HepG2 (cell line): ENCODE results near the gene EXOC3. TPM values are rescaled to one million over a fixed set of nuclear protein-coding genes. Genes with fewer than 3 reads are reported as not detected.

Experiments used
- MAF1 ChIP-seq: sonication (generic); formaldehyde crosslinking; IDR thresholded peaks from 2 replicates; pipeline ENCODE4 v1.5.0; 2020; ENCODE audit warnings: missing genetic modification reagents, borderline replicate concordance
- MTA1 ChIP-seq: sonication (generic); formaldehyde crosslinking; IDR thresholded peaks from 2 replicates; pipeline ENCODE4 v1.4.0; 2020; ENCODE audit warnings: missing genetic modification reagents, mild to moderate bottlenecking, borderline replicate concordance
- SPEN ChIP-seq: sonication (generic); formaldehyde crosslinking; IDR thresholded peaks from 2 replicates; pipeline ENCODE4 v1.5.1; 2020; ENCODE audit warnings: low read depth, mild to moderate bottlenecking, missing genetic modification reagents
- TCF12 ChIP-seq, 2 experiments: fragments of 450-650 bp in 1 of 2; sonication (generic) in 1 of 2; formaldehyde crosslinking in 1 of 2; IDR thresholded peaks; 2 replicates each; pipeline versions ENCODE4 v1.6.1 to v1.8.0; 2017 to 2022; ENCODE audit warnings: antibody characterized with exemption in 1 of 2, mild to moderate bottlenecking in 1 of 2, missing genetic modification reagents in 1 of 2, moderate library complexity in 1 of 2
- THAP11 ChIP-seq: IDR thresholded peaks from 2 replicates; pipeline ENCODE4 v1.6.1; 2016; ENCODE audit warnings: missing biosample characterization, missing genetic modification reagents
- ZBTB7B ChIP-seq: sonication (generic); formaldehyde crosslinking; IDR thresholded peaks from 2 replicates; pipeline ENCODE4 v1.4.0; 2020; ENCODE audit warnings: missing genetic modification reagents
- ZFX ChIP-seq: sonication (generic); formaldehyde crosslinking; IDR thresholded peaks from 2 replicates; pipeline ENCODE4 v1.4.0; 2020; ENCODE audit warnings: mild to moderate bottlenecking, low read depth, missing genetic modification reagents, moderate library complexity
- ZNF235 ChIP-seq: sonication (generic); formaldehyde crosslinking; IDR thresholded peaks from 2 replicates; pipeline ENCODE4 v1.8.1; 2023; ENCODE audit warnings: mild to moderate bottlenecking, missing genetic modification reagents, borderline replicate concordance
- ZNF781 ChIP-seq: sonication (generic); formaldehyde crosslinking; IDR thresholded peaks from 2 replicates; pipeline ENCODE4 v1.5.1; 2020; ENCODE audit warnings: borderline replicate concordance, mild to moderate bottlenecking, missing genetic modification reagents; ENCODE audit errors: not compliant biosample characterization
- polyA plus RNA-seq, 8 experiments: library from polyadenylated mRNA; depleted of rRNA in 3 of 8; stranded (reverse) in 7 of 8; unstranded in 1 of 8; fragments of >200 nt; fragmentation: Illumina TruSeq in 4 of 8; extraction: Trizol in 4 of 8; gene quantifications; 2 replicates each; pipeline versions ENCODE4 v1.2.1 to v1.2.3, GENCODE V29; 2011 to 2016; ENCODE audit warnings: low read depth in 4 of 8, missing spikeins in 1 of 8, mixed read lengths in 1 of 8; ENCODE audit not compliant: insufficient read depth in 1 of 8
- total RNA-seq, 5 experiments: library from RNA; depleted of rRNA; stranded (reverse); fragments of >200 nt; fragmentation: Illumina TruSeq; extraction: Trizol; gene quantifications; 2 replicates each; pipeline ENCODE4 v1.2.3, GENCODE V29; 2016; ENCODE audit warnings: low read depth in 1 of 5
- TF ChIP-seq, protein P1 (sequence below): sonication (generic); formaldehyde crosslinking; IDR thresholded peaks from 2 replicates; pipeline ENCODE4 v1.5.1; 2020; ENCODE audit warnings: missing genetic modification reagents, mild to moderate bottlenecking, borderline replicate concordance
- TF ChIP-seq, protein P2 (sequence below): sonication (generic); formaldehyde crosslinking; IDR thresholded peaks from 2 replicates; pipeline ENCODE4 v1.8.0; 2022; ENCODE audit warnings: missing genetic modification reagents, mild to moderate bottlenecking, inconsistent platforms, borderline replicate concordance
- TF ChIP-seq, protein P3 (sequence below): sonication (generic); formaldehyde crosslinking; IDR thresholded peaks from 2 replicates; pipeline ENCODE4 v1.4.0; 2020; ENCODE audit warnings: missing genetic modification reagents
- TF ChIP-seq, protein P4 (sequence below): sonication (generic); formaldehyde crosslinking; IDR thresholded peaks from 2 replicates; pipeline ENCODE4; 2020; ENCODE audit warnings: missing genetic modification reagents, mild to moderate bottlenecking, borderline replicate concordance

Gene EXOC3
- total and polyA plus RNA-seq, 2 of the 13 experiments (the other 11 are each of a cell fraction or from before 2014, with no cell fraction given), result 9.2 to 20.5 TPM

DNA sequence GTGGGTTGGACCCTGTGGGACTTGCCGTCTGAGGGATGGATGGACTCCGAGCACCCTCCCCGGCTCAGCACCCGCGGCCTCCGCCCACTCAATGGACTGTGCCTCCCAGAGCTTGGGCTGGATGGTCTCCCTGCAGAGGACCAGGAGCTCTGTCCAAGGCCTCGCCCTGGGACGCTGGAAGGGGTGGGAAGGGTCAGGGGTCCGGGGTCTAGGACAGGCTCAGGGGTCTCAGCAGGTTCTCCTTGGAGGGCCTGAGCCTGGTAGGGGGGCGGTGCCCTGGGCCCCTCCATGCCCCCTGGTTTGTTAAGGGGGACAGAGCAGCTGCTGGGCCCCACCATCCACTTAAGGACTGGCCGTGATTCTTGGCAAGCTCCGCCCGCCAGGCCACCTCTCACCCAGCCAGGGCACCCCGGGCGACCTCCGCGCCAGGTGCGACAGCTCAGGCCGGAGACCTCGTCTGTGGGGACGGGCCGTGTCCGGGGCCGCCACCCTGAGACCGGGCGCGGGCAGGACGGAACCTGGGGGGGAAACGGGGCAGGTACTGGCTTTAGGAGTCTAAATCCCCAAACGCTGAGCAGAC is 29.2 kb downstream of the EXOC3 start (continued):
- TF ChIP-seq, protein P1, sequence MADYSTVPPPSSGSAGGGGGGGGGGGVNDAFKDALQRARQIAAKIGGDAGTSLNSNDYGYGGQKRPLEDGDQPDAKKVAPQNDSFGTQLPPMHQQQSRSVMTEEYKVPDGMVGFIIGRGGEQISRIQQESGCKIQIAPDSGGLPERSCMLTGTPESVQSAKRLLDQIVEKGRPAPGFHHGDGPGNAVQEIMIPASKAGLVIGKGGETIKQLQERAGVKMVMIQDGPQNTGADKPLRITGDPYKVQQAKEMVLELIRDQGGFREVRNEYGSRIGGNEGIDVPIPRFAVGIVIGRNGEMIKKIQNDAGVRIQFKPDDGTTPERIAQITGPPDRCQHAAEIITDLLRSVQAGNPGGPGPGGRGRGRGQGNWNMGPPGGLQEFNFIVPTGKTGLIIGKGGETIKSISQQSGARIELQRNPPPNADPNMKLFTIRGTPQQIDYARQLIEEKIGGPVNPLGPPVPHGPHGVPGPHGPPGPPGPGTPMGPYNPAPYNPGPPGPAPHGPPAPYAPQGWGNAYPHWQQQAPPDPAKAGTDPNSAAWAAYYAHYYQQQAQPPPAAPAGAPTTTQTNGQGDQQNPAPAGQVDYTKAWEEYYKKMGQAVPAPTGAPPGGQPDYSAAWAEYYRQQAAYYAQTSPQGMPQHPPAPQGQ, result no peak
- no peak for TF ChIP-seq MAF1
- TF ChIP-seq MTA1 (CRISPR knock-in tag), result peak; percentile 53; the same call in 1 of the 2 replicates
- 0 out of 2 replicates have a peak, but pooled peaks have one; percentile 6 for TF ChIP-seq SPEN (CRISPR knock-in tag)
- TF ChIP-seq, protein P2, sequence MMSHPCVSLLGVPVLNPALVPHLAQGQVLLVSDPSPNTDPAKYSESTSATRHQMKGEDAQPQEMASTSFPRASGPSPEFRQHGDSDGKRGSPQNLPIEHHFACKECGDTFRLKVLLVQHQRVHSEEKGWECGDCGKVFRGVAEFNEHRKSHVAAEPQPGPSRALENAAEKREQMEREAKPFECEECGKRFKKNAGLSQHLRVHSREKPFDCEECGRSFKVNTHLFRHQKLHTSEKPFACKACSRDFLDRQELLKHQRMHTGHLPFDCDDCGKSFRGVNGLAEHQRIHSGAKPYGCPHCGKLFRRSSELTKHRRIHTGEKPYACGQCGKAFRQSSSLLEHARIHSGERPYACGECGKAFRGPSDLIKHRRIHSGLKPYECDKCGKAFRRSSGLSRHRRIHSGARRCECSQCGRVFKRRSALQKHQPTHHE (CRISPR knock-in tag), result peak; percentile 19; the same call in 1 of the 2 replicates
- peak; percentile 9; the same call in 1 of the 2 replicates for TF ChIP-seq THAP11 (CRISPR knock-in tag)
- peak; percentile 7 for TF ChIP-seq ZNF781 (CRISPR knock-in tag)
- 0 out of 2 replicates have a peak, but pooled peaks have one; percentile 13 for TF ChIP-seq ZBTB7B
- TF ChIP-seq ZFX (CRISPR knock-in tag), result peak; percentile 74; the same call in 1 of the 2 replicates
- TF ChIP-seq, protein P3, sequence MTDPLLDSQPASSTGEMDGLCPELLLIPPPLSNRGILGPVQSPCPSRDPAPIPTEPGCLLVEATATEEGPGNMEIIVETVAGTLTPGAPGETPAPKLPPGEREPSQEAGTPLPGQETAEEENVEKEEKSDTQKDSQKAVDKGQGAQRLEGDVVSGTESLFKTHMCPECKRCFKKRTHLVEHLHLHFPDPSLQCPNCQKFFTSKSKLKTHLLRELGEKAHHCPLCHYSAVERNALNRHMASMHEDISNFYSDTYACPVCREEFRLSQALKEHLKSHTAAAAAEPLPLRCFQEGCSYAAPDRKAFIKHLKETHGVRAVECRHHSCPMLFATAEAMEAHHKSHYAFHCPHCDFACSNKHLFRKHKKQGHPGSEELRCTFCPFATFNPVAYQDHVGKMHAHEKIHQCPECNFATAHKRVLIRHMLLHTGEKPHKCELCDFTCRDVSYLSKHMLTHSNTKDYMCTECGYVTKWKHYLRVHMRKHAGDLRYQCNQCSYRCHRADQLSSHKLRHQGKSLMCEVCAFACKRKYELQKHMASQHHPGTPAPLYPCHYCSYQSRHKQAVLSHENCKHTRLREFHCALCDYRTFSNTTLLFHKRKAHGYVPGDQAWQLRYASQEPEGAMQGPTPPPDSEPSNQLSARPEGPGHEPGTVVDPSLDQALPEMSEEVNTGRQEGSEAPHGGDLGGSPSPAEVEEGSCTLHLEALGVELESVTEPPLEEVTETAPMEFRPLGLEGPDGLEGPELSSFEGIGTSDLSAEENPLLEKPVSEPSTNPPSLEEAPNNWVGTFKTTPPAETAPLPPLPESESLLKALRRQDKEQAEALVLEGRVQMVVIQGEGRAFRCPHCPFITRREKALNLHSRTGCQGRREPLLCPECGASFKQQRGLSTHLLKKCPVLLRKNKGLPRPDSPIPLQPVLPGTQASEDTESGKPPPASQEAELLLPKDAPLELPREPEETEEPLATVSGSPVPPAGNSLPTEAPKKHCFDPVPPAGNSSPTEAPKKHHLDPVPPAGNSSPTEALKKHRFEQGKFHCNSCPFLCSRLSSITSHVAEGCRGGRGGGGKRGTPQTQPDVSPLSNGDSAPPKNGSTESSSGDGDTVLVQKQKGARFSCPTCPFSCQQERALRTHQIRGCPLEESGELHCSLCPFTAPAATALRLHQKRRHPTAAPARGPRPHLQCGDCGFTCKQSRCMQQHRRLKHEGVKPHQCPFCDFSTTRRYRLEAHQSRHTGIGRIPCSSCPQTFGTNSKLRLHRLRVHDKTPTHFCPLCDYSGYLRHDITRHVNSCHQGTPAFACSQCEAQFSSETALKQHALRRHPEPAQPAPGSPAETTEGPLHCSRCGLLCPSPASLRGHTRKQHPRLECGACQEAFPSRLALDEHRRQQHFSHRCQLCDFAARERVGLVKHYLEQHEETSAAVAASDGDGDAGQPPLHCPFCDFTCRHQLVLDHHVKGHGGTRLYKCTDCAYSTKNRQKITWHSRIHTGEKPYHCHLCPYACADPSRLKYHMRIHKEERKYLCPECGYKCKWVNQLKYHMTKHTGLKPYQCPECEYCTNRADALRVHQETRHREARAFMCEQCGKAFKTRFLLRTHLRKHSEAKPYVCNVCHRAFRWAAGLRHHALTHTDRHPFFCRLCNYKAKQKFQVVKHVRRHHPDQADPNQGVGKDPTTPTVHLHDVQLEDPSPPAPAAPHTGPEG (CRISPR knock-in tag), result peak; percentile 70; the same call in 1 of the 2 replicates
- TF ChIP-seq, protein P4, sequence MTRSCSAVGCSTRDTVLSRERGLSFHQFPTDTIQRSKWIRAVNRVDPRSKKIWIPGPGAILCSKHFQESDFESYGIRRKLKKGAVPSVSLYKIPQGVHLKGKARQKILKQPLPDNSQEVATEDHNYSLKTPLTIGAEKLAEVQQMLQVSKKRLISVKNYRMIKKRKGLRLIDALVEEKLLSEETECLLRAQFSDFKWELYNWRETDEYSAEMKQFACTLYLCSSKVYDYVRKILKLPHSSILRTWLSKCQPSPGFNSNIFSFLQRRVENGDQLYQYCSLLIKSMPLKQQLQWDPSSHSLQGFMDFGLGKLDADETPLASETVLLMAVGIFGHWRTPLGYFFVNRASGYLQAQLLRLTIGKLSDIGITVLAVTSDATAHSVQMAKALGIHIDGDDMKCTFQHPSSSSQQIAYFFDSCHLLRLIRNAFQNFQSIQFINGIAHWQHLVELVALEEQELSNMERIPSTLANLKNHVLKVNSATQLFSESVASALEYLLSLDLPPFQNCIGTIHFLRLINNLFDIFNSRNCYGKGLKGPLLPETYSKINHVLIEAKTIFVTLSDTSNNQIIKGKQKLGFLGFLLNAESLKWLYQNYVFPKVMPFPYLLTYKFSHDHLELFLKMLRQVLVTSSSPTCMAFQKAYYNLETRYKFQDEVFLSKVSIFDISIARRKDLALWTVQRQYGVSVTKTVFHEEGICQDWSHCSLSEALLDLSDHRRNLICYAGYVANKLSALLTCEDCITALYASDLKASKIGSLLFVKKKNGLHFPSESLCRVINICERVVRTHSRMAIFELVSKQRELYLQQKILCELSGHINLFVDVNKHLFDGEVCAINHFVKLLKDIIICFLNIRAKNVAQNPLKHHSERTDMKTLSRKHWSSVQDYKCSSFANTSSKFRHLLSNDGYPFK (CRISPR knock-in tag), result peak; percentile 56; the same call in 1 of the 2 replicates
- TF ChIP-seq TCF12 (IDR thresholded peaks at IDR 0.05), result no peak
- 0 out of 2 replicates have a peak, but pooled peaks have one; percentile 8 for TF ChIP-seq TCF12 (CRISPR knock-in tag; IDR thresholded peaks at IDR 0.05)
- 0 out of 2 replicates have a peak, but pooled peaks have one; percentile 14 for TF ChIP-seq ZNF235 (CRISPR knock-in tag)
